Astrocyte (in vitro differentiated cells and primary cell): ENCODE results near the gene CEACAM18. TPM values are rescaled to one million over a fixed set of nuclear protein-coding genes. Genes with fewer than 3 reads are reported as not detected.

Experiments used
- DNase-seq: peaks from one replicate; pipeline ENCODE4 v3.0.0-alpha.2; 2010; ENCODE audit warnings: low read depth
- FAIRE-seq: peaks from 2 replicates; lab custom pipeline; 2011; peaks lifted over from hg19 to GRCh38; lab: Jason Lieb, UNC
- H2AFZ ChIP-seq: 2 replicates; pipeline ENCODE4 v1.6.0; 2012; ENCODE audit warnings: low read depth, low read length, inconsistent platforms
- H3K27ac ChIP-seq: 2 replicates; pipeline ENCODE4 v1.5.1; 2011; ENCODE audit warnings: low read depth, low read length, inconsistent platforms
- H3K27me3 ChIP-seq: 2 replicates; pipeline ENCODE4 v1.6.0; 2011; ENCODE audit warnings: low read length, inconsistent platforms; ENCODE audit not compliant: insufficient read depth
- H3K36me3 ChIP-seq: 2 replicates; pipeline ENCODE4 v1.5.1; 2011; ENCODE audit warnings: low read length, inconsistent platforms; ENCODE audit not compliant: insufficient read depth
- H3K4me1 ChIP-seq: 2 replicates; pipeline ENCODE4 v1.5.1; 2011; ENCODE audit warnings: low read length, inconsistent platforms; ENCODE audit not compliant: insufficient read depth
- H3K4me2 ChIP-seq: 2 replicates; pipeline ENCODE4 v1.6.0; 2012; ENCODE audit warnings: low read length, inconsistent platforms
- H3K4me3 ChIP-seq: 2 replicates; pipeline ENCODE4 v1.5.1; 2011; ENCODE audit warnings: low read depth, mild to moderate bottlenecking, low read length, inconsistent platforms; ENCODE audit not compliant: insufficient read depth
- H3K79me2 ChIP-seq: 2 replicates; pipeline ENCODE4 v1.6.0; 2012; ENCODE audit warnings: mild to moderate bottlenecking, low read length, inconsistent platforms; ENCODE audit not compliant: insufficient read depth
- H3K9ac ChIP-seq: 2 replicates; pipeline ENCODE4 v1.6.0; 2012; ENCODE audit warnings: mild to moderate bottlenecking, low read length, inconsistent platforms
- H3K9me3 ChIP-seq: 2 replicates; pipeline ENCODE4 v1.5.1; 2012; ENCODE audit warnings: low read depth, mild to moderate bottlenecking, low read length, inconsistent platforms; ENCODE audit not compliant: insufficient read depth
- H4K20me1 ChIP-seq: 2 replicates; pipeline ENCODE4 v1.6.0; 2012; ENCODE audit warnings: low read length, inconsistent platforms; ENCODE audit not compliant: insufficient read depth
- H3K27ac Mint-ChIP-seq: one replicate; pipeline ENCODE4 v1.8.0; 2021; ENCODE audit warnings: mild to moderate bottlenecking, mixed read lengths; ENCODE audit not compliant: unreplicated experiment
- H3K27me3 Mint-ChIP-seq: one replicate; pipeline ENCODE4 v1.8.0; 2021; ENCODE audit warnings: low read depth, mixed read lengths; ENCODE audit not compliant: unreplicated experiment
- H3K36me3 Mint-ChIP-seq: one replicate; pipeline ENCODE4 v1.8.0; 2021; ENCODE audit warnings: low read depth, mixed read lengths; ENCODE audit not compliant: unreplicated experiment
- H3K4me1 Mint-ChIP-seq: one replicate; pipeline ENCODE4 v1.8.0; 2021; ENCODE audit warnings: low read depth, mixed read lengths; ENCODE audit not compliant: unreplicated experiment
- H3K4me3 Mint-ChIP-seq: one replicate; pipeline ENCODE4 v1.8.0; 2021; ENCODE audit warnings: mild to moderate bottlenecking, moderate library complexity, mixed read lengths; ENCODE audit not compliant: unreplicated experiment
- H3K9me3 Mint-ChIP-seq: one replicate; pipeline ENCODE4 v1.8.0; 2021; ENCODE audit warnings: mild to moderate bottlenecking, mixed read lengths; ENCODE audit not compliant: unreplicated experiment
- CTCF ChIP-seq: IDR thresholded peaks from 2 replicates; pipeline ENCODE4 v1.5.1; 2011; ENCODE audit warnings: low read depth, mild to moderate bottlenecking, inconsistent platforms, low read length, moderate library complexity; ENCODE audit not compliant: insufficient read depth
- EZH2 ChIP-seq: IDR thresholded peaks from 2 replicates; pipeline ENCODE4 v1.6.1; 2012; ENCODE audit warnings: mild to moderate bottlenecking, low read length, inconsistent platforms; ENCODE audit not compliant: insufficient read depth
- total RNA-seq: library from RNA; stranded (reverse); gene quantifications from 2 replicates; pipeline ENCODE4 v1.2.1, GENCODE V29; 2021

The CEACAM18 gene
- total RNA-seq, 1 donor from 2014 or later = not detected

GRCh38 chr19:51485960-51486660, 7.8 kb downstream of the CEACAM18 start:
- H4K20me1 ChIP-seq = no peaks in the 10 kb centered on the region
- H3K4me3 Mint-ChIP-seq = no peak overlapping the region
- FAIRE-seq (no peak), DNase-seq (no peak)
- H3K9me3 Mint-ChIP-seq = peaks cover 6% of the 10 kb centered on the region
- peaks cover 7% of the 10 kb centered on the region for H3K27me3 Mint-ChIP-seq
- no peak overlapping the region for H3K27ac ChIP-seq
- TF ChIP-seq EZH2 = no peak
- TF ChIP-seq CTCF = no peak
- no peak overlapping the region for H2AFZ ChIP-seq
- no peaks in the 10 kb centered on the region for H3K36me3 ChIP-seq
- H3K4me1 Mint-ChIP-seq = no peaks in the 10 kb centered on the region
- H3K4me3 ChIP-seq = no peak overlapping the region
- H3K36me3 Mint-ChIP-seq = no peaks in the 10 kb centered on the region
- no peak overlapping the region for H3K27ac Mint-ChIP-seq
- H3K27me3 ChIP-seq = no peaks in the 10 kb centered on the region
- no peaks in the 10 kb centered on the region for H3K79me2 ChIP-seq
- H3K9me3 ChIP-seq = peaks cover 9% of the 10 kb centered on the region
- H3K4me1 ChIP-seq = no peaks in the 10 kb centered on the region
- no peak overlapping the region for H3K9ac ChIP-seq
- H3K4me2 ChIP-seq = no peak overlapping the region

- H3K36me3 ChIP-seq = no peaks in the 10 kb centered on the region
- H3K27me3 ChIP-seq = no peaks in the 10 kb centered on the region
- peaks cover 12% of the 10 kb centered on the region for H3K9me3 Mint-ChIP-seq
- no peak overlapping the region for H3K27ac Mint-ChIP-seq
- peaks cover 12% of the 10 kb centered on the region for H3K27me3 Mint-ChIP-seq
- no peak for DNase-seq
- no peaks in the 10 kb centered on the region for H3K79me2 ChIP-seq
- no peak overlapping the region for H3K4me2 ChIP-seq
- H3K4me3 Mint-ChIP-seq = no peak overlapping the region
- no peak overlapping the region for H2AFZ ChIP-seq
- H4K20me1 ChIP-seq = no peaks in the 10 kb centered on the region
- no peaks in the 10 kb centered on the region for H3K4me1 Mint-ChIP-seq
- H3K4me3 ChIP-seq = no peak overlapping the region
- FAIRE-seq = no peak
- no peak for TF ChIP-seq CTCF
- no peak for TF ChIP-seq EZH2
- H3K9ac ChIP-seq = no peak overlapping the region
- H3K27ac ChIP-seq = no peak overlapping the region
- H3K36me3 Mint-ChIP-seq = no peaks in the 10 kb centered on the region
- peaks cover 9% of the 10 kb centered on the region for H3K9me3 ChIP-seq
- no peaks in the 10 kb centered on the region for H3K4me1 ChIP-seq
Measured at GRCh38 chr19:51488491-51488890, 10.2 kb downstream of the CEACAM18 start.

GRCh38 chr19:51489113-51489512, 10.8 kb downstream of the CEACAM18 start:
- no peak for TF ChIP-seq CTCF
- no peak for TF ChIP-seq EZH2
- no peak overlapping the region for H3K4me3 Mint-ChIP-seq
- Histone ChIP-seq H4K20me1 (no peaks in the 10 kb centered on the region), H3K27me3 (no peaks in the 10 kb centered on the region), H3K4me1 (no peaks in the 10 kb centered on the region), H3K27ac (no peak overlapping the region), H3K79me2 (no peaks in the 10 kb centered on the region), H3K36me3 (no peaks in the 10 kb centered on the region), H3K9ac (no peak overlapping the region), H3K9me3 (peaks cover 9% of the 10 kb centered on the region), H3K4me3 (no peak overlapping the region), H2AFZ (no peak overlapping the region), H3K4me2 (no peak overlapping the region)
- no peaks in the 10 kb centered on the region for H3K36me3 Mint-ChIP-seq
- FAIRE-seq = no peak
- peaks cover 13% of the 10 kb centered on the region for H3K27me3 Mint-ChIP-seq
- DNase-seq = no peak
- H3K9me3 Mint-ChIP-seq = peaks cover 18% of the 10 kb centered on the region
- no peak overlapping the region for H3K27ac Mint-ChIP-seq
- no peaks in the 10 kb centered on the region for H3K4me1 Mint-ChIP-seq
